ENCODE results near the gene FCER2. TPM values are rescaled to one million over a fixed set of nuclear protein-coding genes. Genes with fewer than 3 reads are reported as not detected.

The FCER2 gene
- total RNA-seq, 1 donor from 2014 or later = not detected

- no peak overlapping the region for H3K4me3 ChIP-seq (ENCODE audit: low read depth, low read length)
- TF ChIP-seq CTCF (conservative IDR thresholded peaks at IDR 0.05; ENCODE audit: low read depth, low read length) = no peak
- no peak for DNase-seq (ENCODE audit: low read depth)
Observed at GRCh38 chr19:7733376-7733775, 31.4 kb upstream of the FCER2 start.

- no peak for DNase-seq (ENCODE audit: low read depth)
- TF ChIP-seq CTCF (conservative IDR thresholded peaks at IDR 0.05; ENCODE audit: low read depth, low read length) = no peak
- no peak within 1 kb of the TSS for H3K4me3 ChIP-seq (ENCODE audit: low read depth, low read length)
Observed at GRCh38 chr19:7732045-7732444, 30.1 kb upstream of the FCER2 start, which contains the start of gene CLEC4G. Gene CLEC4G (minus strand): TSS chr19:7732110. CDS start chr19:7732102, 8 bp downstream.

GRCh38 chr19:7731615-7732014 lies 29.7 kb upstream of the FCER2 start:
- no peak for TF ChIP-seq CTCF (conservative IDR thresholded peaks at IDR 0.05; ENCODE audit: low read depth, low read length)
- no peak for DNase-seq (ENCODE audit: low read depth)
- H3K4me3 ChIP-seq (ENCODE audit: low read depth, low read length) = no peak overlapping the region

GRCh38 chr19:7731218-7731595 lies 29.3 kb upstream of the FCER2 start:
- H3K4me3 ChIP-seq (ENCODE audit: low read depth, low read length) = no peak overlapping the region
- no peak for DNase-seq (ENCODE audit: low read depth)
- no peak for TF ChIP-seq CTCF (conservative IDR thresholded peaks at IDR 0.05; ENCODE audit: low read depth, low read length)

GRCh38 chr19:7730286-7731217 lies 28.6 kb upstream of the FCER2 start:
- H3K4me3 ChIP-seq (ENCODE audit: low read depth, low read length) = no peak overlapping the region
- no peak for TF ChIP-seq CTCF (conservative IDR thresholded peaks at IDR 0.05; ENCODE audit: low read depth, low read length)
- no peak for DNase-seq (ENCODE audit: low read depth)

GRCh38 chr19:7729831-7730285 lies 27.9 kb upstream of the FCER2 start:
- no peak overlapping the region for H3K4me3 ChIP-seq (ENCODE audit: low read depth, low read length)
- no peak for TF ChIP-seq CTCF (conservative IDR thresholded peaks at IDR 0.05; ENCODE audit: low read depth, low read length)
- DNase-seq (ENCODE audit: low read depth) = no peak

All from epithelial cell of proximal tubule (primary cell).